HG02571 (cell line): ENCODE results near the gene TMSB4X.

Experiments
- ATAC-seq: cut with Tn5 transposase; IDR thresholded peaks from one replicate; pipeline ENCODE4 v1.9.1; 2021; ENCODE audit warnings: mild to moderate bottlenecking, moderate library complexity; ENCODE audit not compliant: unreplicated experiment

Gene TMSB4X

GRCh38 chrX:13022926-13023325 lies 48.0 kb downstream of the TMSB4X start:
- peak; percentile 67 for ATAC-seq

GRCh38 chrX:13023567-13023966 lies 48.7 kb downstream of the TMSB4X start:
- no peak for ATAC-seq

DNA sequence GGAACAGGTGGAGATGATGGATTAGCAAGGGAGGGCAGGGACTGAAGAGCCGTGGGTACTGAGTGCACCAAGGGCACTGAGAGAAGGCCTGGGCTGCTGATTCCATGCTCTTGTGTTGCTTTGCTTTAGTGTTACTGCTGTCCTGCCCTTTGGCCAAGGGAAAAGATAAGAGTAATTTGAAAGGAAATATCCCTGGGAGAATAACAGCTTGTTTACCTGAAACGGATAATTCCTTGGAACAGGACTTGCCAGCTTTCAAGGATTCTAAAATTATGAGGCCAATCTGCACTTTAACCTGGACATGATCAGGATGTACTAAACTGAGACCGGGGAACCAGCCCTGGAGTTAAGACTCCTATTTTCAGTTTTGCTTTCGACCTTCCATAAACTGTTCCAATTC lies 49.1 kb downstream of the TMSB4X start:
- ATAC-seq: no peak

GRCh38 chrX:13024986-13025385 lies 50.1 kb downstream of the TMSB4X start:
- ATAC-seq: no peak
